Measurements from ENCODE around the gene ATP5MG. TPM values are rescaled to one million over a fixed set of nuclear protein-coding genes. Genes with fewer than 3 reads are reported as not detected.

The ATP5MG gene
- total and polyA plus RNA-seq, 10 of the 15 experiments (the other 5 are each of a cell fraction or from before 2014, with no cell fraction given): 211 to 2,276 (median 633) TPM

GRCh38 chr11:118359295-118359958 is 42.0 kb upstream of the ATP5MG start, which contains the start of gene UBE4A (continued):
- TF ChIP-seq IRF3 (IDR thresholded peaks at IDR 0.05) (peak; percentile 56; the same call in 1 of the 2 replicates), ETV6 (conservative IDR thresholded peaks at IDR 0.05 in 1 of 2, IDR thresholded peaks at IDR 0.05 in 1 of 2; ENCODE audit: borderline replicate concordance in 1 of 2, low read depth in 1 of 2) (peak in 1 of 2 experiments; percentile 77; a peak in 2 of 4 replicates), POLR2AphosphoS5 (IDR thresholded peaks at IDR 0.05; ENCODE audit: low read length) (peak; percentile 98), ZNF274 (IDR thresholded peaks at IDR 0.05; ENCODE audit: insufficient read depth, insufficient read length) (no peak), DPF2 (IDR thresholded peaks at IDR 0.05) (no peak), SKIL (IDR thresholded peaks at IDR 0.05; ENCODE audit: low read depth, poor library complexity, severe bottlenecking) (peak; percentile 43), FOXM1 (IDR thresholded peaks at IDR 0.05; ENCODE audit: low read depth, low read length) (no peak), NKRF (conservative IDR thresholded peaks at IDR 0.05) (no peak; the same call in 1 of the 2 replicates), CHD1 (IDR thresholded peaks at IDR 0.05; ENCODE audit: low read depth, low read length) (0 out of 2 replicates have a peak, but pooled peaks have one; percentile 68), E4F1 (IDR thresholded peaks at IDR 0.05; ENCODE audit: borderline replicate concordance, partially characterized antibody) (peak; percentile 81), NR2C1 (IDR thresholded peaks at IDR 0.05) (peak; percentile 93), HSF1 (IDR thresholded peaks at IDR 0.05; ENCODE audit: low read depth, low read length) (no peak)
- TF ChIP-seq, protein P1, sequence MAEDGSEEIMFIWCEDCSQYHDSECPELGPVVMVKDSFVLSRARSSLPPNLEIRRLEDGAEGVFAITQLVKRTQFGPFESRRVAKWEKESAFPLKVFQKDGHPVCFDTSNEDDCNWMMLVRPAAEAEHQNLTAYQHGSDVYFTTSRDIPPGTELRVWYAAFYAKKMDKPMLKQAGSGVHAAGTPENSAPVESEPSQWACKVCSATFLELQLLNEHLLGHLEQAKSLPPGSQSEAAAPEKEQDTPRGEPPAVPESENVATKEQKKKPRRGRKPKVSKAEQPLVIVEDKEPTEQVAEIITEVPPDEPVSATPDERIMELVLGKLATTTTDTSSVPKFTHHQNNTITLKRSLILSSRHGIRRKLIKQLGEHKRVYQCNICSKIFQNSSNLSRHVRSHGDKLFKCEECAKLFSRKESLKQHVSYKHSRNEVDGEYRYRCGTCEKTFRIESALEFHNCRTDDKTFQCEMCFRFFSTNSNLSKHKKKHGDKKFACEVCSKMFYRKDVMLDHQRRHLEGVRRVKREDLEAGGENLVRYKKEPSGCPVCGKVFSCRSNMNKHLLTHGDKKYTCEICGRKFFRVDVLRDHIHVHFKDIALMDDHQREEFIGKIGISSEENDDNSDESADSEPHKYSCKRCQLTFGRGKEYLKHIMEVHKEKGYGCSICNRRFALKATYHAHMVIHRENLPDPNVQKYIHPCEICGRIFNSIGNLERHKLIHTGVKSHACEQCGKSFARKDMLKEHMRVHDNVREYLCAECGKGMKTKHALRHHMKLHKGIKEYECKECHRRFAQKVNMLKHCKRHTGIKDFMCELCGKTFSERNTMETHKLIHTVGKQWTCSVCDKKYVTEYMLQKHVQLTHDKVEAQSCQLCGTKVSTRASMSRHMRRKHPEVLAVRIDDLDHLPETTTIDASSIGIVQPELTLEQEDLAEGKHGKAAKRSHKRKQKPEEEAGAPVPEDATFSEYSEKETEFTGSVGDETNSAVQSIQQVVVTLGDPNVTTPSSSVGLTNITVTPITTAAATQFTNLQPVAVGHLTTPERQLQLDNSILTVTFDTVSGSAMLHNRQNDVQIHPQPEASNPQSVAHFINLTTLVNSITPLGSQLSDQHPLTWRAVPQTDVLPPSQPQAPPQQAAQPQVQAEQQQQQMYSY (CRISPR knock-in tag; IDR thresholded peaks at IDR 0.05): 0 out of 2 replicates have a peak, but pooled peaks have one; percentile 10

Data from GM12878 (cell line).